GM21723 (cell line): ENCODE measurements around the gene LGI1.

Experiments
- ATAC-seq: cut with Tn5 transposase; IDR thresholded peaks from one replicate; pipeline ENCODE4 v1.9.1; 2021; ENCODE audit warnings: mild to moderate bottlenecking, moderate library complexity; ENCODE audit not compliant: unreplicated experiment

LGI1 gene

DNA sequence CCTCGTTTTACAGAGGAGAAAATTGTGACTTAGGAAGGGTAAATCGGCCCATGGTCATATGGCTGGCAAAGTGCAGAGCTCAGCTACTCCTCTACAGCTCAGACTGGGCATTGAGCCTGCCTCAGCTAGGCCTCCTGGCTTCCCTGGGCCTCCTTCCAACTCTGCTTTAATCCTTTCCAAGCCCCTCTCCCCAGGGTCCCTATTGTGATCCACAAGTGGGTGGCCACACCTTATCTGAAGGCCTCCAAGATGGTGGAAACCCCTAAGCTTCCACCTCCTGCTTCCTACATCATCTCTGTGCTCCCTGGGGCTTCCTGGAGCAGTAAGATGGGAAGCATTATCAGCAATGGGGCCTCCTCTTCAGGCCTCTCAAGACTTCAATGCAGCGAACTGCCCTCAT lies 3.0 kb upstream of the LGI1 start:
- no peak for ATAC-seq

DNA sequence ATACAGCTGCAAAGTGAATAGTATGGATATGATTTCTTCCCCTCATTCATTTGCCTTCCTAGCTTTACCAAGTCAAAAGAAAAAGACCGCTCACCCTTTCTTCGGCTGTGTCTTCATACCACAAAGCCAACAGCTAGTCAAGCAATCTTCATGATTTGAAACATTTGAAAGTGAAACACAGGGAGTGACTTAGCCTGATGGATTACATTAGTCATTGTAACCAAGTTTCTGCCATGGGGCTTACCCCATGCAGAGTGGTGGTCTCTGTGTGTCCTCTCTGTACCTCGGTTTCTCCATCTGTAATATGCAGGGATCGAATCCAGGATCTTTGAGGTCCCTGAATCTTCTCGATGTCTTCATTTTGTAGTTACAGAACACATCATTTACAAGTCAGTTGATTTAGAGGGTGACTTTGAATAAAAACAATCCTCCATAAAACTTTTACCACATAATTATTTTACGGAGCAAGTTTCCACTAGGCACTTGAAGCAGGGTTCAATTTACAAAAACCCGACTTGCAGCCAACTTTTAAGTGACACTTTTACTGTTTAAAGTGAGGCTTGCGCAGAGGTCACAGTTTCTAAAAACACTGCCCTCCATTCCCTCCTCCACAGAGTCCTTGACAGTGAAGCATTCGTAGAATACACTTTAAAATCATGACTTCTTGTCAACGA lies 2.2 kb upstream of the LGI1 start:
- ATAC-seq: no peak

DNA sequence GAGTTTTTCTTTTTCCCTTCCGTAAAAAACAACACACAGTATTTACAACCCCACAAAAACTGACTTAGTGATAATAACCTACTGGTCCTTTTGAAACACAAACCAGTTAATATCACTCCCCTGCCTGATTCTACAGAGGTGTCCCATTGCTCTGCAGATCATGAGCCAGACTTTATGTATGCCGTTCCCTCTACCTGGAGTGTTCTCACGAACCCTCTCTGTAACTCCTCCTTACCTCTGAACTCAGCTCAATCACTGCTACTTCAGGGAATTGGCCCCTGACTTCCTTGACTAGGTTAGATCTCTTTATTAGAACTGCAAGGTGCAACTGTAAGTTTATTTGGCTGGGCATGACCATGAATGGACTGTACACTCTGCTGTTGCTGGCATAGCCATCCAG lies 1.6 kb upstream of the LGI1 start:
- ATAC-seq: no peak

DNA sequence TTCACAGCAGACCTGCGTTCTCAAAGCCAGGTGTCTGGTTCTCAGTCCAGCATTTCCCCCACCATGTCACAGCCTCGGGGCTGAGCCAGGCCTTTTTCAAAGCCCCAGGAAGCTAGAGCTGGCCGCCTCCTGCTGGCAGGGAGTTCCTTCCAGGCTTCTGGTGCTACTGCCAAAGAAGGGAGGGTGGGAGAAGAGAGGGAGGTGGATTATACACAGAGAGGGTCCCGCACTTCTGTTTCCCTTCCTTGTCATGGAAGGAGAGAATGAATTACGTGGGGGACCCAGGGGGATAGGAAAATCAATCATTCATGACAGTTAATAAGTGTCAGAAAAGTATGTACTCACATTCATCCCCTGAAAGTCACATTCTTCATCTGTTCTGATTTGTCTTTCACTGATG lies 600 bp upstream of the LGI1 start:
- ATAC-seq: no peak

DNA sequence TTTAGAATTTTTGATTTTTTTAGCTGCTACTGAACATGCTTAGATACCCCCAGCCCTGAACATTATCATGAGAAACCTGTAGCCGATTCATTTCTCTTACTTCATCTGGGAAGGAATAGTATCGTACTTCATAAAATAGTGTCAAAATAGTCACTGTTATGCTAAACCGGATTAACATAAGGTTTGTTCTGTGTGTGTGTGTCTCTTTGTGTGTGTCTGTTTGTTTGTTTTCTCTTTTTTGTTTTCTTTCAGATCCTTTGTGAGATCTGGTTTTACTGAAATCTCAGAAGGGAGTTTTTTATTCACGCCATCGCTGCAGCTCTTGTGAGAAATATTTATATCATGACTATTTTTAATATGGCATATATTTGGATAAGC lies 761 bp downstream of the LGI1 start:
- no peak for ATAC-seq

DNA sequence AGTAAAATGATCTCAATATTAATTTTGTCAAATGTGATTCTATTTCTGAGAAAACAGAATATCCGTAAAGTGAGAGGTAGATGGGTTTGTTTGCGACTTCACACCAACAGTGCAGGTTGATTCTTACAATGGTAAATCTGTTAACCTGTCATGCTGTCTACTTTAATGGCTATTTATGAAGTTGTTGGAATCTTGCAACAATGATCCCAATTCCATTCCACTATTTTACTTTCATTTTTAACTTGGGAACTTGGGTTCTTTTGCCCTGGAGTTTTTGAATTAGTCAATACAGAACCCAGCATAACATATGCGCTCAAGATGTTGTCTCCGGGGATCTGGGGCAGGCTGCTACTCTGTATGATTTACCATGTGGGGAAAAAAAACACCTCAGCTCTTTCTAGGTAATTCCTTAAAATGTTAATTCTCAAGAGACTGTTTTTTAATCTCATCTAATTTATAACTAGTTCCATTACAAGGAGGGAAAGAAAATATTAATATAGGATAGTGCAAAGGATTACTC lies 1.2 kb downstream of the LGI1 start:
- no peak for ATAC-seq

DNA sequence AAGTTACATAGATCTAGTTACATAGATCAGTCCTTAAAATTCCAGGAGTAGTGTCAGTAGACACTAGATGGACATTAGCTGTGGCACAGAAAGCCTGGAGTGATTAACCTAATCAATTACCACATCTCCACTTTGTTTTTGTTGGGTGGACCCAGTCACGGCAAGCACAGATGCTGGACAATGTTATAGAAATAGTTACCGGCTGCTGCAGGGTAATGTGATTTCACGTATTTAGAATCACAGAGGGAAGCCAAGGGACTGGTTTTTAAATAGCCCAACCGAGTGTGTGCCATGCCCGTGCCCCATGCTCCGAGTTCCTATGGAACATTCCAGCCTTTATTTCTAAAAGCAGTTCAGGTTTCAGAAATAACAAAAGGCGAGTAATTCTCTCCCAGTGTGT lies 2.8 kb downstream of the LGI1 start:
- ATAC-seq: no peak

DNA sequence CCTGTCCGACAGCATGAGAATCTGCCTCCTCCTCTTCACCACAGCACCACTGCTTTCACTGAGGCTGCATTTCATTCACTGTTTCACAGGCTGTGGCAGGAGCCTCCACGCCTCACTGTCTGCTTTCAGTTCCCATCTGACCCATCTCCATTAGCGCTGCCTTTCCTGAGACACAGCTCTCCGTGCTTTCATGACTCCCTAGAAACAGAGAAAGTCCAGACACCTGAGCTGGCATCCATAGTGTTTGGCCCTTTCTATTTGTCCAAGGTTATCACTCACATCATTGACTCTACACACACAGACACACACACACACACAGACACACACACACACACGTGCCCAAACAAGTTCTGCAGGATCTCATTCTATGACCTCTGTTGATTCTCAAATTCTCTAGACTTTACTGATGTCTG lies 5.2 kb downstream of the LGI1 start:
- ATAC-seq: peak; percentile 57

DNA sequence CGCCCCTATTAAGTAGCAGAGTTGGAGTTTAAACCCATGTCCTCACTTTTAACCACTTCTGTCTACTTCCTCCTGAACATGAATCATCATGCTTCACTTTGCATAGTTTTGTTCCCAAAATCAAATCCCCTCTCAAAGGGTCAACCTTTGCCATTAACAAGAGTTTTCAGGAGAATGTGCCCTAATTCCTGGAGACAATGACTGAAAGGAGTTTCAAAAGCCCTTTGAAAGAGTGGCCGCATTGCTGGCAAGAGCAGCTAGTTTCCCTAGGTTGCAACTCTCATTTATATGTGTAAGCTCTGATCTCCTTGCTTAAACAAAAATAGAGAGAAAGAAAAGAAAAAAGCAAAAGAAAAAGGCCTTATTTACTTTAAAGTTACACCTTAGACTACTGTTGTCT lies 9.2 kb downstream of the LGI1 start:
- ATAC-seq: no peak

DNA sequence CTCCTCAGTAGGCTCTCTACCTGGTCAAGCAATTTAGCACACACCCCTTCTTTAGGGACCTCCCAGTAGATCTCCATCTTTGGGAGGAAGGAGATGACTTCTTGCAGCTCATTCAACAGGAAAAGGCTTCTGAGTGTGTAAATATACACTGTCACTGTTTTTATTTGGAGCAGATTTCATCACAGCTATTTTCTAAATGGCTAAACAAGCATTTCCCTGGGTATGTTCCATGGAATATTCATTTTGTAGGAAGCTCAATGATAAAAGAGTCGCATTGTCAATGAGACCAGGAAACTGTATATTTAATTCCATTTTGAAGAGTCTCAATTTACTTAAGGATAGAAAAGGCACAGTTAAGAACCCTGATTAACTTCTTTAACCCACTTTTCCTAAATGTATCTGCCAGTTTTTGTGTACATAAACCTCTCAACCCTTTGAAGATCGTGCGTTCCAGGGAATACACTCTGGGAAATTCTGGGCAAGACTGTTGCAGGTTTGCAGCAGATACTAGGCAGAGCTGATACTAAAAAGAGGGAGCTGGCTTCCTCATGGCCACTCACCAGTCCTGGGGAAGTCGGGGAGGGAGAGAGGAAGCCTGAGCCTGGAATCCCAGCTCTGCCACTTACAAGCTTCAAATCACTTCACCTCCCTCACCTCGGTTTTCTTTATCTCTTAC lies 10.1 kb downstream of the LGI1 start:
- ATAC-seq: no peak

DNA sequence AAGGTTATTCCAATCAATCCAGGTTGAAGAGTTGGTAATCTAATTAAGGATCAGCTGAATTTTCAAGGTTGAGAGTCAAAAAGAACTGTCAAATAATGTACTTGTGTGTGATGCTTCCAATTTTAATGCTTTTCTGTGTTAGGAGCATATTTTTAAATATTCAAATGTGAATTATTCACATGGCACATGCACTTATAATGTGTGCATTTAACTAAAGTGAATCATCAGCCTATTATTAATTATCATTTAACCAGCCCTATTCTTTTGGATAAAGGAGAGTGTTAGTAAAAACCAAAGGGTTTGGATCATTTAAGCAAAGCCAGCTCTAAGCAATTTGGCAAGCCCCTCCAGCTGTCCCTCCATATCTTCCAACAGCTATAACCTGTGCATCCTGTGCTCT lies 11.2 kb downstream of the LGI1 start:
- no peak for ATAC-seq

DNA sequence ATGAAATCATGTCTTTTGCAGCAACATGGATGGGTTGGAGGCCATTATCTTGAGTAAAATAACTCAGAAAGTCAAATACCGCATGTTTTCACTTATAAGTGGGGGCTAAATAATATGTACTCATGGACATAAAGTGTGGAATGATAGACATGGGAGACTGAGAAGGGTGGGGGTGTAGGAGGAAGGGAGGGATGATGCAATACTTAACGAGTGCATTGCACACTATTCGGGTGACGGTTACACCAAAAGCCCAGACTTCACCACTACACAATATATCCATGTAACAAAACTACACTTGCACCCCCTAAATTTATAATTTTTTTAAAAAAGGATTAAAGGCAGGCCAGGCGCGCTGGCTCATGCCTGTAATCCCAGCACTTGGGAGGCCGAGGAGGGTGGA lies 13.6 kb downstream of the LGI1 start:
- no peak for ATAC-seq

DNA sequence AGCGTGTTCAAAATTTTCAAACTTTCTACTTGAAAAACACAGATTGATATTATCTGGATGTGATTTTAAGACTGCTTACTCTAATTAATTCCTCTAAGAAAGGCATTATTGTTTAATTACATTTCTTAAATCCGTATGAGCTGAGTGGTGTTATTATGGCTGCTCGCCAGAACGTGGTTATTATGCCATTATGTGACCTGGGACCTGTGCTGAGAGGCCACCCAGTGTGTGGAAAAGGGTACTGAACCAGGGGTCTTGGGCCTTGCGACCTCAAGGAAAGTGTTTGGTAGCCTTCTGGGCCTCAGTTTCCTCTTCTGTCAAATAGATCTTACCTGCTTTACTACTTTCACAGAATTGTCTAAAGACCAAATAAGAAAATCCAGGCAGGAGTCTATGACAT lies 15.4 kb downstream of the LGI1 start:
- no peak for ATAC-seq

DNA sequence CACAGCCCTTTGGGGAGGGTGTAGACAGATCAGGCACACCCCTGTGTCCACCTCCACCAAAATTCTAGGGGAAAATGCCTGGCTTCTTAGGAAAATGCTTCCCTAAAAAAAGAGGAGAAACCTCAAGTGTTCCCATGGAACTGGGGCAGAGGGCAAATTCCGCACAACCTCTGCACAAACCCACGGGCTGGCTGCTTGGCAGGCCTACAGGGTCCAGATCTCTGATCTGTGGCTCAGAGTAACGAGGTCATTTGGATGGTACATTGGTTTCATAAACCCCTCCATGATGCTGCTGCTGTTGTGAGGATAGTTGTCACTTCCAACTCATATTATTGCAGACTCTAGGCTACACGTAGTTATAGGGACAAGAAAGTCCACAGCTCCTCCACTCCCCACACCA lies 16.0 kb downstream of the LGI1 start:
- ATAC-seq: no peak

DNA sequence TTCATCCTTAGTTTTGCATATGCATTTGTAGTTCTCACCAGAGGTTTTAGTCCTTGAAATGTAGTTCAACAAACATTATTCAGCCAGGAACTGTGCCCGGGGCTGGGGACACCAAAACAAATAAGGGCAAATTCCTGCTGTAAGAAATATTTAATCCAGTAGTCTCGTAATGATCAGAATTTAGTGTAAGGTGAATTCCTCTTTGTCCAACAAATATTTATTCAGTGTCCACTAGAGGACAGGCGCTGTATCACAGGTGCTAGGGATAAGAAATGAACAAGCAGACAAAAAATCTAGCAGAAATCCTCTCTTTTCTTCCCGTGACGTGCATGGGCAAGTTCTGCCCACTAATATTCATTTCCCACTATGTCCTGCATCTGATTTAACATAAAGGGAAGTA lies 17.6 kb downstream of the LGI1 start:
- no peak for ATAC-seq

DNA sequence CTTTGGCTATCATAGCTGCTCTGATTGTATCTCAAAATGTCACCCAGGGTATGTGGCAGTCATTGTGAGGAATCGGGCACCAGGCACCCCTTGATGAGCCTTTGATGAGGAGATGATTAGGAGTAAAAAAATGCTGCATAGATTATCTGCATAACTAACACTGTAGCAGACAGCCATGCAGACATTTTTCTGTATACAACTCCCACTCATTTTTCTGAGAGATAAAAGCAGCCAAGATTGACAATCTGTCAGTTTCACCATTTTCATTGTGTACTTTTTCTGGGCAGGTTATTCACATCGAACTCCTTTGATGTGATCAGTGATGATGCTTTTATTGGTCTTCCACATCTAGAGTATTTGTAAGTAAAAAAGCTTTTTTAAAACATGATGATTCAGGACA lies 19.4 kb downstream of the LGI1 start:
- no peak for ATAC-seq

DNA sequence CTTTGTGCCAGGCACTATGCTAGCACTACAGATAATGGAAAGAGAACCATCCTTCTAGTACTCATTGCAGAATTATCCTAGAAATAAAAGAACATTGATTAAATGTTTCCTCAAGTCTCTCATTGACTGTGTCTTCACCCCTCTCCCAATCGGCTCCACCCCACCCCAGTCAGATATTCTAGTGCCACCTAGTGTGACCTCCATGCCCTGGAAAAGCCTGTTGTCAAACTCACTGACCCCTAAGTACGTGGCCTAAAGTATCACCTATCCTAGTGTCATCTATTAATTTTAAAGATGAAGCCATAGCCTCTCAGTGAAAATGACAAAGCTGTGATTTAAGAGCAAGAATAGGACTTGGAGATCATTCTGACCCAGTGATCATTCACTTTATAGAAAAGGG lies 26.3 kb downstream of the LGI1 start:
- ATAC-seq: no peak

DNA sequence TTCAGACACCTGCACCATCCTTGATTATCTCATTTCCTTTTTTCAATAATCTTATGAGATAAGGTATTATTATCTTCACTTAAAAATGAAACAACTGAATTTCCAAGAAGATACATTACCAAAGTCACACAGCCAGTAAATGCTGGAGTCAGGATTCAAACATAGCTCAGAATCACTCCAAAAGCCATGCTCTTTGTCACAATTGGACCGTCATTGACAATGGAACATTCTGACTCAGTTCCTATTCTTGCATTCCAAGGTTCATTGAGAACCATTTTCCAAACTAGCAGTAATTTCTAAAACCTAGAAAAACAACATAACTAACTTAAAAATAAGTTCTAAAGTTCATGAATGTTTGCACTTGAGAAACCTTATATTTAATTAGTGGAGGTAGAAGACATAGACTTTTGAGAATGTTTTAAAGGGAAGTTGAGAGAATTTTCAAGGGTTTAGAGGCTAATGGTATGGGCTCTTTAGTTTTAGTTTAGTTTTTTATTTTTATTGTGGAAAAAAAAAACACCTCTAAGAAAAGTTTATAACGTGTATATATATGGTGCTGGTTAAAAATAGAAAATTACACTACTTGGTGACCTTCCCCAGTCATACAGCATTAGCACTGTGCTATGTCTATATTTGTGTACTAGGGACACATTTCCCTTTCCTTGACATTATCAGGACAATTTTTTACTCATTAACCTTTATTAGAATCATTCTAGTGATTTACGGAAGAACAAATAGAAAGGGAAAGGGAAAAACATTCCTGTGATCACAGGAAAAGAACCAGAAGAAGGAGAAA lies 30.9 kb downstream of the LGI1 start:
- no peak for ATAC-seq

DNA sequence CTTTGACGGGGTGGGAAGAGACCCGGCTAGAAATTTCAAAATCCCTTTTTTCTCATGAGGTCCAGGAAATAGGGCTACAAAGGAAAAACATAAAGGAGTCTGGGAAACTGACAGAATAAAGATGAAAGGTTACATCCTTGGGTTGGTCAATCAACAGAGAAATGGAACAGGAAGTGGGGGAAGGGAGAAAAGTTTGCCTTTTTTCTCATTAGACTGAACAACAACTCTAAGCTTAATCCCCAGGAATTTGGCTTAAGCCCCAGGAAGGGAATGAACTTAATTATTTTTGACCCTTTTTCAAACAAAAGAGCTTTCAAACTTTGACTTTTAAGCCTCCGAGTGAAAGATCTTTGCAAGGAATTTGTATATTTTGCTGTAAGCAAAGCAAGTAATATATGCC lies 32.7 kb downstream of the LGI1 start:
- ATAC-seq: no peak

DNA sequence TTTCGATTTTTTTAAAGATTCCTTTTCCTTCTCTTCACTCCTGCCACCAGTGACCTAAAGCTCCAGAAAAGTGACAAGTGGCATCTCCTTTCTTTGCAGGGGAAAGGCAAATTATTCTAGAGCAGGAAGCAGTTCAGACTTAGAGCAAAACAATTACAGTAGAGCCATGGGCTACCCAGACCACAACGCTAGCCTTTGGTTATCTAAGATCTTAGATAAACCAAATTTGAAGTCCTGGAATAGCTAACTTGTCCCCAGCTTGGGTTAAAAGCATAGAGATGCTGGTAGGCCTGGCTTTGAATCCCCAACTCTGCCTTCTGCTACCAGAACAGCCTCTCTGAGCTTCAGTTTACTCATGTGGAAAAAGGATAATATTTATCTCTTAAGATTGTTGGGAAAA lies 38.4 kb downstream of the LGI1 start:
- ATAC-seq: no peak

DNA sequence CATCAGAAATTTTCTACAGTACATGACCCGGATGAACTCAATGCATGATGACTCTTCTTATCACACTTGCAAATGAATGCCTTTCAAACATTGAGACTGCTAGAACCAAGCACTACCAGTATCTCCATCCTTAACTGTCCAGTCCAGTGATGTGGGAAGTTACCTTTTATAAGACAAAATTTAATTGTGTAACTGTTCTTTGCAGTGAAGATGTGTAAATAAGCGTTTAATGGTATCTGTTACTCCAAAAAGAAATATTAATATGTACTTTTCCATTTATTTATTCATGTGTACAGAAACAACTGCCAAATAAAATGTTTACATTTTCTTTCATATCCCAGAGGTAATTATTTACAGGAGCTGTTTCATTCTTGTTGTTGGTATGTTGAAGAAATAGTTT lies 40.1 kb downstream of the LGI1 start:
- no peak for ATAC-seq

DNA sequence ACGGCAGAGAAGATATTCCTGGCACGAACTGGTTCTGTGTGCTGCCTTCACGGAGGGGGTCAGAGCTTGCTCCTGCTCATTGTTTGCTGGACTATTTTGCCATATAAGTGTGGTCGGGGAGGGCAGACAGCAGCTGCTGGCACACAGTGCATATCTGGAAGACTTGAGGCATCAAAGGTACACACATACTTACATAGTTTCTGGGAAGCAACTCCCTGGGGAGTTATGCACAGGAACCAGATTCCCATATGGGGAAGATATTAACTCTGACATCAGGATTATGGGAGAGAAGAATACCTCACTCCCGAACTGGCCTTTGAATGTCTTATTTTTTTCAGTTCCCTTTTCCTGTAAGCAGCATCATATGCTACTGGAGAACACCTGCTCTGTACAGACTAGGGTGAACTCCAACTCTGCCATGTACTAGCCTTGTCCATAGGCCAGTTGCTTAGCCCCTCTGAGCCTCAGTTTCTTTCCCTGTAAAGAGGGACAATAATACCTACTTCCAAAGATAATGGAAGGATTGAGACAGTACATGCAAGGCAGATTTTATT lies 41.5 kb downstream of the LGI1 start:
- ATAC-seq: no peak
